GM18861 (cell line): Measurements from ENCODE around the gene SLC22A23.

Experiments
- ATAC-seq: cut with Tn5 transposase; IDR thresholded peaks from one replicate; pipeline ENCODE4 v1.9.1; 2021; ENCODE audit not compliant: unreplicated experiment

Gene SLC22A23

DNA sequence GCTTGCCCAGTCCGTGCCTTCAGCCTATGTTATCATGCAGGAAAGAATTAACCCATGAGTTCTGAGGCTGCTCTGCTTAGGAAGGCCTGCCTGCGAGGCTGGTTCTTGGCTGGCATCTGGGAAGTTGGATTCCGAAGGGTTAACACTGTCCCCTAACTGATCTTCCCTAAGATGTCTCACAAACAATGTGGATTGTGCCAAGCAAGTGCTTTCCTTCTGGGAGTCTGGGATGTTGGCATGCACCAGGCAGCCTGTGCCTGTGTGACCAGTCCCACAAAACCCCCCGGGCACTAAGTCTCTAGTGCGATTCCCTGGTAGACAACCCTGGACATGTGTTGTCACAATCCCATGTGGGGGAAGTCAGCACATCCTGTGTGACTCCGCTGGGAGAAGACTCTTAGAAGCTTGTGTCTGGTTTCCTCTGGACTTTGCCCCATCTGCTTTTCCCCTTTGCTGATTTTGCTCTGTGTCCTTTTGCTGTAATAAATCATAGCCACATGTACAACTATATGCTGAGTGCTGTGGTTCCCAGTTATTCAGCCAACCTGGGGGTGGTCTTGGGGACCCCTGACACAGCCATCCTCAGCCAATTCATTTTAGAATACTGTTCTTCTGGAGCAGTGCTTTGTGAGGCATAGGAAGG, 83.8 kb downstream of the SLC22A23 start:
- no peak for ATAC-seq

DNA sequence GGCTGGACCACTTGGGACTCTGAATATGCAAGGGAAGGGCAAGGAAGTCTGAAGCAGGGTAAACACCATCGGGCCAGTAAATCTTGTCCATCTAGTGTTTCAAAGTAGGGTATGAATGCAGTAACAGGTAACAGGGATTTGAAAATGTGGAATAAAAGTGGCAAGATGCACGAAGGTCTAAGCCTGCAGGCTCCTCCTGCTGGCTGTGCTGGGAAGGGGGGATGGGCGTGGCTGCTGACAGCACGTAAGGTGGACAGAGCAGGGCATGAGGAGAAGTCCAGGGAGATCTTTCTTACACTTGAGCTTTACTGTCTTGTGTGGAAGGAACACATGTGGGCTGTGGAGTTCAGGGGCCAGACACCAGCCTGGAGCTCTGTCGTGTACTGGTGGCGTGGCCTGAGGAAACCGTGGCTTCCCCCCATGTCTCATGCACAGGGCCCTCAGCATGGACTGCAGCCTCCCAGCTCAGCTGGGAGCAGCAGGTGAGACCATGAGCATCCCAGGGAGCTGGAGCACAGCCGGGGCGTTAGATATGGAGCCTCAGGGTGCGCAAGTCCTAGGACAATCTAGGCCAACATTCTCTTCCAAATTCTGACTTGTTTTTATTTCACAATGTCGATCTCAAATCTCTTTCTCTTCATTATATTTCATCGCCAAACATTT, 84.5 kb downstream of the SLC22A23 start:
- no peak for ATAC-seq

DNA sequence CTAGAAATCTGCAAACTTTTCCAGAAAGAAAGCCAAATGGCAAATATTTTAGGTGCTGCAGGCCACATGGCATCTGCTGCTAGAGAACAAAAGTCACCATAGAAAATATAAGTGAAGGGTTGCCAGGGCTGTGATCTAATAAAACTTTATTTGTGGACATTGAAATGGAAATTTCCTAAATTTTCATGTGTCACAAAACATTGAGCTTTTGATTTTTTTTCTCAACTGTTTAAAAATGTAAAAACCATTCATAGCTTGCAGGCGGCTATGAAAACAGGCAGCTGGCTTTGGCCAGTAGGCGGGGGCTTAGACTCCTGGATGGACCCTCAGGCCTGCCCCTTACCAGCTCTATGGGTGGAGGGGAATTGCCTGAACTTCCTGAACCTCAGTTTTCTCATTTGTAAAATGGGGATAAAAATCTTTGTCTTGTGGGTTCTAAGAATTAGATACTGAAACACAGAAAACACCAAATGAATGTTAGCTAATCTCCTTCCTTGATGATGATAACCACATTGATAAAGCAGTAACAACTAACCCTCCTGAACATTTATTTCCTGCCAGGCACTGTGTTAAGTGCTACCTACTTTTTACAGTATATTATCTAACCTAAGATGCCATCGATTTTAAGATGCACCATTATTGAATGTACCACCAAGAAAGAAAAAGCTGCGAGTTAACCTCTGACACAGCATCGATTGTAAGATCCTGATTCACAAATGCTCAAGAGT, 85.5 kb downstream of the SLC22A23 start:
- no peak for ATAC-seq

DNA sequence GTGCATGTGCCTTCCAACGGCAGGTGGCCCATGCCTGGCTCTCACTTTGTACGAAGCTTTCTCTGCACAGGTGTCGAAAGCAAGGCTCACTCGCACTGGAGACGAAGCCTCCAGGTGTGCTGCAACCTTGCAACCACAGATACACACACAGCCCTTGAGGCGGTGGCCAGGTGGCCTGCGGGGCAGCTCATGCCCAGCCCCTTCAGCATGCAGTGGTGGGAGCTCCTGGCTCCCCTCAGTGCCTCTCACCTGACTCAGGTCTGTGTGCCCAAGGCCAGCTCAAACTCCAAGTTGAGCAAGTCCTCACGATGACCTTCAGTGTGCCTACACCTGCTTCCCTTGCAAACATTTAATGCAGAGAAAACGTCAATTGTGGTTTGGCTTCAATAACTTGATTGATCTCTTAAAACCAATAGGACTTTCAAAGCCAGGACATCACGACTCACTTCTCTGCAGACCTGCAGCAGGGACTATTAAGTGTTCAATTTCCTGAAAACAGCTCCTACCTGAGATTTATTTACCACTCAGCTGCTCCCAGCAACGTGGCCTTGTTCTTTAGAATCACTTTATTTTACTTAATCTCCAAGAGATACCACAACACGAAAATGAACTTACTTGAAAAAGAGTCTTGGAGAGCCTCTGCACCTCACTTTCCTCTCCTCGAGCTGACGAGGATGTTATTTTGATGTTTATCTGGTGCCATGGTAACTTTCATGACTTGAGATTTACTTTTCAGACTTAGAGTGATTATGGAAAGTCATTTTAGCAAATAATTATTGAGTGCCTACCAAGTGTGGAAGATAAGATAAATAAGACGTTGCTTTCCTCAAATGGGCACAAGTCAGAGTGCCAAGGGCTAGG, 86.3 kb downstream of the SLC22A23 start:
- ATAC-seq = no peak

DNA sequence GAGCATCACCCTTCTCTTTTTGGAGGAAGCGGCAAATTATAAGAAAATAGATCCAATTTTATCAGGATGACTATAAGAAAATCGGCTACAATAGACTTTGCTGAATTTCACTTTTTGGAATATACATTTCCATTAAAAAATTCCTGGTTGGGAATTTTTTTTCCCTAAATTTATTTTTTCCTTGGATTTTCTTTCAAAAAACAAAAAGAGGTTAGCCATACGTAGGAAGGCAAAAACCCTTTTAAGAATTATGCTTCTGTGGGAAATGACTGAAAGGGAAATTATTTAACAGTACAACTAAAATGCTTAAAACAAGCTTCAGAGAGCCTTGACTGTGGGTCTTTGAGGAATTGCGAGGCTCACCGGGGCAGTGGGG, 86.9 kb downstream of the SLC22A23 start:
- no peak for ATAC-seq

DNA sequence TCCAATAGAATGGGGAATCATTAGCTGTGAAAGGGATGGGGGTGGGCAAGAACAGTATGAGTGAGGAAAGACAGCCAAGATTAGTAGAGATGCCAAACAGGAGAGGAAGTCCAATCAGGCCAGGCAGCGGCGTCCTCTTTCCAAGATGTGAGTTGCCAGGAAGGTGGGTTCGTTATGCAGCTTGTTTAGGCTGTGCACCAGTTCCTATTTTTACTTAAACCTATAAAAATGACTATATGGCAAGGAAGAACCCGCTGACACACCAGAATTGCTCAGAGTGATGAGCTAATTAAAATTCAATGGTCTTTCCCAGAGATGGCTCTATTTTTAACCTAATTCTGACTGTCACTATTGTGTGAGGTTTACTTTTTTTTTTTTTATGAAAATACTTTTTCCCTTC, 88.2 kb downstream of the SLC22A23 start:
- ATAC-seq = no peak

DNA sequence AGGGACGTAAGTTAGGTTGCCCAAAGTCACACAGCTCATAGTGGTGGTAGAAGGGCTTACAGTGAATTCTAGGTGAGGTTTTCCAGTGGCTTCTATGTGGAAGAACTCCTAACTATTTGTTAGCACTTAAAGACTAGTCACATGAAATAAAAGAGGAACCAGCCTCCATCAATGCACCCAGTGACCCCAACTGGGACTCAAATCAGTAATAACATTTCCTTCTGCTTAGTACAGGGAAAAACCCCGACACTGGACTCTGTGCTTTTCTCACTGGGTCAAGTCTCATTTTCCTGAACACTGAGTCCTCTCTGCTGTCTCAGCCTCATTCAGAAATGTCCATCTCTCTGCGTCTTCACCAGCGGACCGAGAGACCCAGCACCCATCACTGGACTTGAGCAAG, 89.2 kb downstream of the SLC22A23 start:
- ATAC-seq = no peak

DNA sequence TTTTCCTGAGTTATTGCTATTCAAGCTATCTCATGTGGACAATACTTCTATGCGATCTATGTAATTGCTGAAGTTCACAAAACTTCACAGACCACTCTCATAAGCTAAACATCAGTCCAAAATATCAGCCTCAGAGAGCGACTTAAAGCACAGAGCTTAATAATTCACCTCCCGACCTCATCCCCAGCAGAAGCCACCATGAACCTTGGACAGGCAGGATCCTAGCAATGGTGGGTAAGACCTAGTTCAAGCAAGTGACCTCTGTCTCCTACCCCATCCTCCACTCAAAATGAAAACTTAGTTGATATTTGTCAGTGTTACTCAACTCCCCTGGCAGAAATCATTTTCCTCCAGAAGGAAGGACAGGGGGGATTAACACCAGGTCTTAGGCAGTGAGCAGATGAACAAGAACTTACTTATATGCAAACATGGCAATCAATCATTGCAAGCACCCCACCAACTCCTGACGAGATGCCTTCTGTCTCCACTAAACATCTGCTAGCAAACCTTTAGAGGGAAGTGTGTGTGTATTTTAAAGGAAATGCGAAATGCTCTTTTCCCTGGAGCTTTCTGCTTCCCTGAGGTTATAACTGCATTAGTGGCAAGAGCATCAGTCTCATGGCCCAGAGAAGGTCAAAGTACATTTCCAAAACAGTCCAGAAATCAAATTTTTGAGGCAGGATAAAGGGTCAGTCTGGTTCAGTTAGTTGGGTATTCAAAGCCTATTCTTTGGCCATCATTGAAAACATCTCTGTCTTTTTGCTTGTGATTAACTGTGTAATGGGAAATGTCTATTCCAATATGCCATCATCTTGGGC, 90.0 kb downstream of the SLC22A23 start:
- ATAC-seq = no peak

DNA sequence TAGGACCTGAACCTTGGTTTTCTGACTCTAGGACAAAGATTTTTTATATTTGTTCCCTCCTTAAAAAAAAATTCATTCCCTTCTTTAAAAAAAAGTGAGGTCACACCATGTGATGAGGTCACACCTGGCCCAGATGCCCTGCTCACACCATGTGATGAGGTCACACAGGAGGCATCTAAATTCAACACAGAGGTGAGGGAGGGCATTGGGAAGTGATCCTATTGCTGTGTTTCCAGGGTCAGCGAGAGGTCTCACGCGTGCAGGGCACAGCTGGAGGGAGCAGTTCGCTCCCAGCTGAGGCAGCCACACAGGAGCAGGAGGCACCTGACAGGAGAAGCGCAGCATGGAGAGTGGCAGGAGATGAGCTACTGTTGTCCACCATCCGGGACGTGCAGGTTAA, 92.5 kb downstream of the SLC22A23 start:
- ATAC-seq = no peak

DNA sequence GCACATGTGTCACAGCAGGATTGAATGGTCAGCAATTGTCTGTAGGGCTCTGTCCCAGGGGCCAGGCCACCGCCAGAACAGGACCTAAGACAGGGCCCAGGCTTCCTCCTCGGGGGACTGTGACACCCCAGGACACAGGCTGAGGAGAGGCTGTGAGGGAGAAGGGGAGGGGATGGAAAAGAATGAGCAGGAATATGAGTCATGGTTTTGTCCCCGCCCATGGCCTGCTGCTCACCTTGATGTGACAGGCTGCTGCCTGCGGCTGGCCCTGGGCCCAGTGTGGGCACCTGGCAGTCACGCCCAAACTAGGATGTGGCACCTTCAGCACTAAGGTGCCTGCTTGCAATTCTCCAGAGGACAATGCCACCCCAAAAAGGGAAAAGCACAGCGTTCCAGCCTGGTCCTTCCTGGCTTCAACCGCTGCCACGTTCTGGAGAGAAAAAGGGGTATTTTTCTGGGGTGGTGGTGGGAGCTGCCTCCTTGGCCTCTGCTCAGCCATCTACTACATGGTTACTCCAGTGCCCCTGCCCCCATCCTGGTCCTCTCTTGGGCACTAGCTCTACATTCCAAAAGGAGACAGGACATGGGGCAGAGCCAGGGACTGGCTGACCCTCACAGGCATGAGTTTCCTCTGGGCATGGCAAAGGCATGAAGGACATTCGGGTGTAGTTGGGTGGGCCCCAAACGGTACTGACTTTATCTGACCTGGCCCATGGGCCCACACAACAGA, 93.4 kb downstream of the SLC22A23 start:
- no peak for ATAC-seq

DNA sequence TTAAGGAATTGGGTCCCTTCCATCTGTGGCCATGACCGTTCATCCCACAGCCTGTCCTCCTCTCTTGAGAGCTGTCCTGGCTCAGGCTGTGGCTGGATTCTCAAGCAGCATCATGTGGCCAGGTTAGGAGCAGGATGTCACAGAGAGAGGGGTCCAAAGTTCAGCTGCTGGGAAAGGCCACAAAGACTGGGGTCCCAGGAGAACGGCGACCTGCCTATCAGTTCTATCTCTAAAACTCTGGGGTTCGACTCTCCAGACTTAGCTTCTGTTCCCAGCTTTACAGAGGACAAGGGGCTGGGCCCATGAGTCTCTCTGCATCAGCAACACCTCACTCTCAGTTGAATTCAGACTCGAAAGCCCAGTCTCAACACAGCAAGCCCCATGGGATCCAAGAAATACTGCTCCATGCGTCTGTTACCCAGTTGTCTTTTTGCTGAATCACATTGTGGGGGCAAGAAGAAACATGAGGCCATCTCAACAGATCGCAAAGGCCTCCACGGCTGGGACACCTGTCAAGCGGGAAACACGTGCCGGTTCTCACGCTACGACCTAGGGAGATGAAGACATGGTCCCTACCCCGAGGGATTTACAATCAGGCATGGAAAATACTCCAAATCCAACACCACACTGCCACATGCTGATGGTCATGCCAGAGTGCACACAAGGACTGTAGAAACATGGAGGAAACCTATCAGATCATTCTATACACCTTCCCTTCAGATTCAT, 95.4 kb downstream of the SLC22A23 start:
- ATAC-seq = no peak

DNA sequence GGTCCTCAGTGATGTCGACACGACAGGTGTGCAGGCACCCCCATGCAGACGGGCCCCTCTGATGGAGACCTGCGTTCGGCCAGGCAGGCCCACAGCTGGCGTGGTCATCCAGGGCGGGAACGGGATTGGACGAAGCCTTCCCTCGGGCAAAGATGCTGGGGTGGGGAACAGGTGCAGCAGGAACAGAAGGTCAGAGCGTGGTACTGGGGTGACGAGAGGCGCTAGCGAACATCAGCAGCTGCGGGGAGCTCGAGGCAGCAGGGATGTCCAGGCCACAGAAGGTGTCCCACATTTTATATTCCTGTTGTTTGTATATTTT, 96.2 kb downstream of the SLC22A23 start:
- no peak for ATAC-seq

DNA sequence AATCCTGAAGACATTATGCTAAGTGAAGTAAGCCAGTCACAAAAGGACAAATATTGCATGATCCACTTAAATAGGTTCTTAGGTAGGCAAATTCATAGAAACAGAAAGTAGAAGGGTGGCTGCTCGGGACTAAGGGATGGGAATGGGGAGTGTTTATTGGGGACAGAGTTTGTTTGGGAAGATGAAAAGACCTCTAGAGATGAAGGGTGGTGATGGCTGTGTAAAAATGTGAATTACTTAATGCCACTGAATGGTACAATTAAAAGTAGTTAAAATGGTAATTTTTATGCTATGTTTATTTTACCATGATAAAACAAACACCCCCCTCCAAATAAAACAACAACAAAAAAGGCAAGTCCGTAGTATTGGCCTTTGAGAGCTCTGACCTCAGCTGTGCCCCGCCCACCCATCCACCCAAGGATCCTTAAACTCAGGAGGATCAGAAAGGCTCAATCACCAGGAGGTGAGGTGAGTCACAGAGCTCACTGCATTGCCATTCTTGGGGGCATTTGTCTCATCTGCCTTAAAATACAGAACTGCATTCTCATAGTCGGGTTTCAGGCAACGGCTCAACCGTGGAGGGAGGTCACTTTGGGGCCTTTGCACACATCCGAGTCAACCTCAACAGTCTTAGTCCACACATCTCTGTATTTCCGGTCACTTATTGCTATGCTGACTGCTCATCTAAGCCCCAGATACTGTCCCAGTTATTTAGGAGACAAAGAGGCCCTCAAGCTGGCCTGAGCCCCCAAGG, 96.7 kb downstream of the SLC22A23 start:
- ATAC-seq = no peak

DNA sequence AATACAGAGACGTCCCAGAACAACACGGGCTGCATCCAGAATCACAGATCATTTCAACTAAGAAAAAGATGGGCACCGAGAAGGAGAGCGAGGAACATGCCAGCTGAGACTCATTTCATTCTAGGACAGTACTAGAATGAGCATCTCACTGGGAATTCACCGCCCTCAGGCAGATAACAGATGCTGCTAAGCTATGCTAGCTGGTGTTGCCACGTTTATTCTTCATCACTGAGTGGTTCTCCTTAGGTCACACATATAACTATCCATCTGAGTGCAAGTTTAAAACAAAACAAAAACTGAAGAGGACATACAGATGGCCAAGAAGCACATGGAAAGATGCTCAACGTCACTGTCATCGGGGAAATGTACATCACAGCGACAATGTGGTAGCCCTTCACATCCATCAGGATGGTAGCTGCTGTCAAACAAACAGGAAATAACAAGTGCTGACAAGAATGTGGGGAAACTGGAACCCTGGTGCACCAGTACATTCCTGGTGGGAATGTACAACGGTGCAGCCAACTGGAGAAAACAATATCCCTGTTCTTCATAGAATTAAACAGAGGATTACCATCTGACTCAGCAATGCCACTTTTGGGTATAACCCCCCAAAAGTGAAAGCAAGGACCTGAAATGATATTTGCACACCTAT, 97.6 kb downstream of the SLC22A23 start:
- no peak for ATAC-seq

DNA sequence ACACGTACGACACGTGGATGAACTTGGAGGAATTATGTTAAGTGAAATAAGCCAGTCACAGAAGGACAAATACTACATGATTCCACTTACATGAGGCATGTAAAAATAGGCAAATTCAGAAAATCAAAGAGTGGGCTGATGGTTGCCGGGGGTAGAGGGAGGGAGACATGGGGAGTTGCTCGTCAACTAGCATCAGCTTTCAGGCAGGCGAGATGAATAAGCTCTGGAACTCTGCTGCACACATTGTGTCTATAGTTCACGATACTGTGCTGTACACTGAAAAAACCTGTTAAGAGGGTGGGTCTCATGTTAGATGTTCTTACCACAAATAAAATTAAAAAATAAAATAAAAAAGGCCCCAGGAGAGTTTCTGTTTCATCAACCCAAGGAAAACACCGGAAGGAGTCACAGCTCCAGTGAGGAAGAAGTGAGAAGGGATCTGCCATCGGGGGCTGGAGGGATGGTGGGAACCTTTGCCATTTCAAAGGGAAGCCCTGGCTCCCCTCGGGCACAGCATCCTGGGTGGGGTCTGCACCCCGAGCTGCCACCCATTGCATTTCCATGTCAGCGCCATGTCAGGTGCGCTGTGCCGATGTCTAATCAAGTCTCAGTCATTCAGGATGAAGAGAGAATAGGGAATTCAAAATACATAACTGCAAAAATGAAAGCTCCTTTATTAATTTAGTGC, 98.3 kb downstream of the SLC22A23 start:
- ATAC-seq = no peak

DNA sequence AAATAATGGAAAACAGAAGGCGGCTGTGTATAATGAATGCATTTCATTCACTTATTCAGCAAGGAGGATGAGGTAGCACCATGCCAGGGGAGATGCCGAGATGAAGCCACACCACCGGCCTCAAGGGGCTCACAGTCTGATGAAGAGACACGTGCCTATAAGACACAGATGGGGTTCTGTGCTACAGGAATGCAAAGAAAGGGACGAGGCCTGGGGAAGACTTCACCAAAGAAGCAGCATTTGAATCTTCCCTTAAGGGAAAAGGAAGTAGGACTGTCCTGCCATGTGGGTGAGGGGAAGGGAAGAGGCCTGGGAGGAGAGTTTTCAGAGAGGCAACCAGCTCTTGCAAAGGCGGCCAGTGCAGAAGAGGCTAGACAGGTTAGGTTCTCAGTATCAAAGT, 99.2 kb downstream of the SLC22A23 start:
- ATAC-seq = no peak

DNA sequence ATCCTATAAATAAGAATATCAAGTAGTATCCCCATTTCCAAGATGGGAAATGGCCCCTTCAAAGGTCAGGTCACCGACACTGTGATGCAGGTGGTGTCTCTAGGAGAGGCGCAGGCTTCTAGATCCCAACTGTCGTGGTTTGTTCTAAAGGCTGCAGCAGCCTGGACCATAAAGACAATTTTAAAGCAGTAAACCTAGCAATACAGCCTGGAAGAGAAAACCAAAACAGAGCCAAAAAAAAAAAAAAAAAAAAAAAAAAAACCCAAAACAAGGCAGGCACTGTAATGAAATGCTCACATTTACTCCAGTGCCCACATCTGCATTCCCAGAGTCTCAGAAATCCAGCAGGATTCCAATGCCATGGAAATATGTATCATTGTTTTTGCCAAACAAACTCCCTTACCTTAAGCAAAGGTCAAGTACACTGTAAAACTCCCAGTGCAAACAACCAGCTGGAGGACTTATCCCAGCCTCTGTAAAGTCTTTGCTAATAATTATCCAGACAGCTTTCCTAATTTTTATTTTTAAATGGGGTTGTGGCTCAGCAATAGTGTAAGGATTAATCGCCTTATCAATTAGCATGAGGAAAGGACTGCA, 99.9 kb downstream of the SLC22A23 start:
- ATAC-seq = no peak
